ENCODE results near the gene ANK3. TPM values are rescaled to one million over a fixed set of nuclear protein-coding genes. Genes with fewer than 3 reads are reported as not detected.
"Not testable (repeated sequence)": the region's sequence is repeated elsewhere in the genome, so short reads cannot be mapped to it uniquely, and the experiment has no call there.

ANK3 gene
- total RNA-seq, 1 experiment from 2014 or later = 0.97 TPM

DNA sequence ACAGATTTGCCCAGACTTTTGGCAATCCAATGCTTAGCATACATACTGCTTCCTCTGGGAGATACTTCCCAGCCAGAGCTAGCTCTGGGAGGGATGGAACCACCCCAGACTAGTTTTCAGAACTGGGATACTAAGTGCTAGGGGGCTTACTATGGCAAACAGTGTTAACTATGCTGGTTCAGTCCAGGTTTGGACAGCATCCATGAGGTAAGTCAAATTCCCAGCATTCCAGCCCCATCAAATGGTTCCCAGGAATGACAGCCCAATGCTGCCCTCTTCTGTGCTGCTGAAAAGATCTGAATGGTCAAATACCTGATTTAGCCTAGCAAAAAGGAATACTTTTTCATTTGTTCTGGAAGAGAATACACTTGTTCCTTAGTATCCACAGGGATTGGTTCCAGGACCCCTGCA is 341.6 kb downstream of the ANK3 start:
- Histone ChIP-seq H3K27me3 (replicated peaks) (peaks cover 3% of the 10 kb centered on the region; the same call in 1 of the 2 replicates), H3K4me1 (replicated peaks) (no peaks in the 10 kb centered on the region), H3K4me3 (no peak overlapping the region), H3K9me3 (replicated peaks) (no peaks in the 10 kb centered on the region), H3K36me3 (no peaks in the 10 kb centered on the region), H3K27ac (no peak overlapping the region)
- peak in 1 of 2 experiments; percentile 4 for DNase-seq (ENCODE audit: low read depth in 1 of 2, low spot score in 2 of 2)

- Histone ChIP-seq H3K27me3 (replicated peaks) (peaks cover 3% of the 10 kb centered on the region; the same call in 1 of the 2 replicates), H3K9me3 (replicated peaks) (no peaks in the 10 kb centered on the region), H3K4me1 (replicated peaks) (no peaks in the 10 kb centered on the region), H3K4me3 (no peak overlapping the region), H3K36me3 (no peaks in the 10 kb centered on the region), H3K27ac (no peak overlapping the region)
- no peak for DNase-seq (ENCODE audit: low read depth in 1 of 2, low spot score in 2 of 2)
Measured at GRCh38 chr10:60045571-60045970, 344.1 kb downstream of the ANK3 start.

- no peaks in the 10 kb centered on the region for H3K4me1 ChIP-seq (replicated peaks)
- H3K36me3 ChIP-seq = no peaks in the 10 kb centered on the region
- no peaks in the 10 kb centered on the region for H3K9me3 ChIP-seq (replicated peaks)
- H3K4me3 ChIP-seq = no peak overlapping the region
- no peak overlapping the region for H3K27ac ChIP-seq
- peaks cover 3% of the 10 kb centered on the region; the same call in 1 of the 2 replicates for H3K27me3 ChIP-seq (replicated peaks)
- DNase-seq (ENCODE audit: low read depth in 1 of 2, low spot score in 2 of 2) = no peak
Measured at GRCh38 chr10:60044971-60045370, 344.7 kb downstream of the ANK3 start.

DNA sequence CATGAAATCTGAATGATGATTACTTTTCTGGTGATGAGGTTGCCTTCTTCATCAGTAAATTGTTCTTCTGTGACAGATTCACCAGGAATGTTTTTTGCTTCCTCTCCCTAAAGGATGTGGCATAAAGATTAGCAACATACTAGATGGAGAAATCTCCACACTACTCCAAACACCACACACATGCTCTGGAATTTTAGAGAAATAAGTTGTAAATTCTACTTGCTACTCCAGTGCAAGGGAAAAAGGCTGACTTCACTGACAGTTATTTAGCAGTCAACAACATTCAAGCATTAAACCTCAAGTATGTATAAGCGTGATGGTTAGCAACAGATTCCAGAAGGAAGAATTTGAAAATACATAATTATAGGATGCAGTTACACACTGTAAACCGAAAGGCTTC is 345.4 kb downstream of the ANK3 start:
- no peak for DNase-seq (ENCODE audit: low read depth in 1 of 2, low spot score in 2 of 2)
- Histone ChIP-seq H3K27ac (no peak overlapping the region), H3K4me1 (replicated peaks) (no peaks in the 10 kb centered on the region), H3K9me3 (replicated peaks) (no peaks in the 10 kb centered on the region), H3K27me3 (replicated peaks) (peaks cover 3% of the 10 kb centered on the region; the same call in 1 of the 2 replicates), H3K4me3 (no peak overlapping the region), H3K36me3 (no peaks in the 10 kb centered on the region)

- Histone ChIP-seq H3K4me1 (replicated peaks) (no peaks in the 10 kb centered on the region), H3K9me3 (replicated peaks) (no peaks in the 10 kb centered on the region), H3K27ac (no peak overlapping the region), H3K36me3 (no peaks in the 10 kb centered on the region), H3K4me3 (no peak overlapping the region), H3K27me3 (replicated peaks) (peaks cover 3% of the 10 kb centered on the region; the same call in 1 of the 2 replicates)
- no peak for DNase-seq (ENCODE audit: low read depth in 1 of 2, low spot score in 2 of 2)
Measured at GRCh38 chr10:60043561-60044241, 346.0 kb downstream of the ANK3 start.

- no peaks in the 10 kb centered on the region for H3K4me1 ChIP-seq (replicated peaks)
- no peak for DNase-seq (ENCODE audit: low read depth in 1 of 2, low spot score in 2 of 2)
- no peaks in the 10 kb centered on the region for H3K36me3 ChIP-seq
- no peak overlapping the region for H3K27ac ChIP-seq
- H3K27me3 ChIP-seq (replicated peaks) = peaks cover 3% of the 10 kb centered on the region; the same call in 1 of the 2 replicates
- H3K4me3 ChIP-seq = no peak overlapping the region
- no peaks in the 10 kb centered on the region for H3K9me3 ChIP-seq (replicated peaks)
Measured at GRCh38 chr10:60042914-60043313, 346.8 kb downstream of the ANK3 start.

GRCh38 chr10:60042262-60042661 is 347.4 kb downstream of the ANK3 start:
- Histone ChIP-seq H3K27me3 (replicated peaks) (peaks cover 3% of the 10 kb centered on the region; the same call in 1 of the 2 replicates), H3K27ac (no peak overlapping the region), H3K36me3 (no peaks in the 10 kb centered on the region), H3K4me1 (replicated peaks) (no peaks in the 10 kb centered on the region), H3K9me3 (replicated peaks) (no peaks in the 10 kb centered on the region), H3K4me3 (no peak overlapping the region)
- DNase-seq (ENCODE audit: low read depth in 1 of 2, low spot score in 2 of 2) = no peak

DNA sequence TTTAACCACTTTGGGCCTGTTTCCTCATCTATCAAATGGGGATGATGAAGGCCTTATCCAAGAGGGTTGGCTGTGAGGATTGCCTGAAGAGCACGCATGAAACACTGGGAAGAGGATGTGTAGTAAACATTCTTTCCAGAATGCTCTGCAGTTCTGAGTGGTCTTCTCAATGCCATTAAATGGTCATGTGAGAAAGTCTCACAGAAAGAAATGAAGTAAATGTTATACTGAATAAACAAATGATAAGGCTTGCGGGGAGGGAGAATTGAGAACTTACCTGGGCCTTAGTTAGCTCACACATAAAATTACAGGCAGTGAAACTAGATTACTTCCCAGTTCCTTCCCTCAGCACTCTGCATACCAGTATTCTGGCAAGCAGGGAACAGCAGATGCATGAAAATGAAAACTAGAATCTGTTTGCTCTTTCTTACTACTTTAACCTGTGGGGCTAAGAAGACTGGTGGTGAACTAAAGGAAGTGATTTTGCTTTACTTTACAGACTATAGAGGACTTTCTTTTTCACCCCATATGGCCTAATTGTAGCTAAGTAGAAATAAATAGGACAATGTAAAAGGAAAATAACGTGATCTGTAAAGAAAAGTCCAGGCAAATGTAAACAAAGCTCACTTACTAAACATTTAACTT is 348.1 kb downstream of the ANK3 start:
- Histone ChIP-seq H3K27me3 (replicated peaks) (peaks cover 3% of the 10 kb centered on the region; the same call in 1 of the 2 replicates), H3K36me3 (no peaks in the 10 kb centered on the region), H3K4me1 (replicated peaks) (no peaks in the 10 kb centered on the region), H3K9me3 (replicated peaks) (no peaks in the 10 kb centered on the region), H3K27ac (no peak overlapping the region), H3K4me3 (no peak overlapping the region)
- DNase-seq (ENCODE audit: low read depth in 1 of 2, low spot score in 2 of 2) = no peak

GRCh38 chr10:60040014-60040662 is 349.5 kb downstream of the ANK3 start:
- Histone ChIP-seq H3K4me3 (no peak overlapping the region), H3K27me3 (replicated peaks) (0 out of 2 replicates have a peak, but pooled peaks cover under 1% of the 10 kb centered on the region), H3K27ac (no peak overlapping the region), H3K4me1 (replicated peaks) (no peaks in the 10 kb centered on the region), H3K36me3 (no peaks in the 10 kb centered on the region), H3K9me3 (replicated peaks) (no peaks in the 10 kb centered on the region)
- DNase-seq (ENCODE audit: low read depth in 1 of 2, low spot score in 2 of 2) = no peak

DNA sequence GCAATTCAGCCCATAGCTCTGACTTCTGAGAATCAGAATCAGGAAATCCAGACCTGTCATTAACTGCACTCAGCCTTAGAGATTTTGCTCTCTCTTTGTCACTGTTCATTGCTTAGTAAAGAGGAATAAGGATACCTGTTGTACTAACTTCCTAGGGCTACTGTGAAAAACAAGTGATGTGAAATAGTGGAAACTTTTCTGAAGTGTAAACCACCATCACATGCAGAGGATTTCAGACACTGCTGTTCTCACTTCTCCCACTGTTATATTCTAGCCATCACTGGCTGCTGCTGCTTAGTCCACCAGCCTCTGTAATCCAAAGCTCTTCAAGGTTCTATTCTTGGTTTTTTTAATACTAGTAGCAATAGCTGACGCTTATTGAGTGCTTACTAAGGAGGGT is 353.7 kb downstream of the ANK3 start:
- Histone ChIP-seq H3K4me3 (no peak overlapping the region), H3K27ac (no peak overlapping the region), H3K36me3 (no peaks in the 10 kb centered on the region), H3K27me3 (replicated peaks) (no peaks in the 10 kb centered on the region), H3K4me1 (replicated peaks) (no peaks in the 10 kb centered on the region), H3K9me3 (replicated peaks) (no peaks in the 10 kb centered on the region)
- no peak for DNase-seq (ENCODE audit: low read depth in 1 of 2, low spot score in 2 of 2)

DNA sequence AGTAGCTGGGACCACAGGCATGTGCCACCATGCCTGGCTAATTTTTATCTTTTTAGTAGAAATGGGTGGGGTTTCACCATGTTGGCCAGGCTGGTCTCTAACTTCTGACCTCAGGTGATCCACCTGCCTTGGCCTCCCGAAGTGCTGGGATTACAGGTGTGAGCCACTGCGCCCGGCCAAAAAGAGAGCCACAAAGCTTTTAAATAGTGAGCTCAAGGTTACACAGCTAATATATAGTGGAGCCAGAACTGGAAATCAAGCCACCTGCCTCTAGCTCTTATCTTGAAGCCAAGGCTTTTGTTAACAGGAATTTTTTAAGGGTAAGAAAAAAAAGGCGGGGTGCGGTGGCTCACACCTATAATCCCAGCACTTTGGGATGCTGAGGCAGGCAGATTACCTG is 354.3 kb downstream of the ANK3 start:
- not testable (repeated sequence) for DNase-seq (ENCODE audit: low read depth in 1 of 2, low spot score in 2 of 2)

GRCh38 chr10:60032723-60033122 is 357.0 kb downstream of the ANK3 start:
- no peaks in the 10 kb centered on the region for H3K4me1 ChIP-seq (replicated peaks)
- H3K27me3 ChIP-seq (replicated peaks) = no peaks in the 10 kb centered on the region
- no peak overlapping the region for H3K4me3 ChIP-seq
- DNase-seq (ENCODE audit: low read depth in 1 of 2, low spot score in 2 of 2) = no peak
- H3K9me3 ChIP-seq (replicated peaks) = no peaks in the 10 kb centered on the region
- no peaks in the 10 kb centered on the region for H3K36me3 ChIP-seq
- H3K27ac ChIP-seq = no peak overlapping the region

More for the DNA sequence above, 354.3 kb downstream of the ANK3 start:
- not testable (repeated sequence) for H3K27ac ChIP-seq; H3K27me3 ChIP-seq (replicated peaks); H3K4me3 ChIP-seq; H3K36me3 ChIP-seq; H3K9me3 ChIP-seq (replicated peaks); H3K4me1 ChIP-seq (replicated peaks)

DNA sequence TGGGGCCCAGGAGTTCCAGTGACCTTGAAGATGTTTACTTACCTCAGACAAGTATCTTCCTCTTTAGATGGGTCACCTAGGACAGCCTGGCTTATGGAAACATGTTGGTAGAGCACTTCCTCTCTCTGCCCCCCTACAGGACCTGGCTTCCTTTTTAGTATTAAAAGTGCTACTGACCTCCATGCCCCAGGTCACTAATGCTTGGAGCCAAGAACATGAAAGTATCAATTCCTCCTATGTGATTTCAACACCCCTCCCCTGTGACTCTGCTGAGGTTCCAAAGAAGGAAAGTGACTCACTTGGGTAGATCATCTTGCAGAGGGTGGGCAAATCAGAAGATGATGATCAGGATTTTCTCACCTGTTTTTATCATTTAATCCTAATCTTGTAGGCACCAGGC is 358.0 kb downstream of the ANK3 start:
- no peak overlapping the region for H3K4me3 ChIP-seq
- no peak for DNase-seq (ENCODE audit: low read depth in 1 of 2, low spot score in 2 of 2)
- H3K4me1 ChIP-seq (replicated peaks) = no peaks in the 10 kb centered on the region
- H3K27me3 ChIP-seq (replicated peaks) = peaks cover 3% of the 10 kb centered on the region
- H3K27ac ChIP-seq = no peak overlapping the region
- H3K9me3 ChIP-seq (replicated peaks) = no peaks in the 10 kb centered on the region
- no peaks in the 10 kb centered on the region for H3K36me3 ChIP-seq

DNA sequence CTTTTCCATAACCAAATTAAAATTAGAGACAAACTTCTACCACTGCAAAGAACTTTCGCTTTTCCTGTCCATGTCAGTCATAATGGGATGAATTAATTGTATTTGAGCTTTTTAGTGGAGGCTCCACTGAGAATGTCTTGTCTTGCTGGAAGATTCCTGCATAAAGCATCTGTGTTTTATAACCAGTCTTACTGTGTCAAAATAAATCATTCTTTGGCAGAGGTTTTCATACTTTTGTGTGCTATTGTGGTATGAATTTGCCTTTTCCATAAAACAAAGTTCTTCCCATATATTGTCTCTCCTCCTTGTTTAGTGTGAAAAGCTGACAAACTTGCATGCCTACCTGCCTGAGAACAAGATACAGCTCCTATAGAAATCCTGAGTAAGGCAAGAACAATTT is 358.5 kb downstream of the ANK3 start:
- Histone ChIP-seq H3K36me3 (no peaks in the 10 kb centered on the region), H3K9me3 (replicated peaks) (no peaks in the 10 kb centered on the region), H3K4me3 (no peak overlapping the region), H3K4me1 (replicated peaks) (no peaks in the 10 kb centered on the region), H3K27me3 (replicated peaks) (peaks cover 6% of the 10 kb centered on the region), H3K27ac (no peak overlapping the region)
- DNase-seq (ENCODE audit: low read depth in 1 of 2, low spot score in 2 of 2) = no peak

Data from SJSA1 (cell line).